RWPE2 (cell line): Measurements from ENCODE around the gene ALG2.

Experiments used
- ATAC-seq: fragments of 200-7000 bp; cut with Tn5 transposase; 3 replicates; pipeline ENCODE4 v1.9.1; 2021; ENCODE audit warnings: low read depth
- DNase-seq: peaks from one replicate; pipeline ENCODE4 v3.0.0-alpha.2; 2020; ENCODE audit warnings: low spot score
- H3K27ac ChIP-seq: fragments of 450-650 bp; 2 replicates; pipeline ENCODE4 v1.5.1; 2017; ENCODE audit warnings: mild to moderate bottlenecking; ENCODE audit not compliant: poor library complexity, severe bottlenecking
- H3K27me3 ChIP-seq: fragments of 250-450 bp; sonication (Bioruptor Pico); 2 replicates; pipeline ENCODE4 v1.5.1; 2021; ENCODE audit warnings: mild to moderate bottlenecking, moderate library complexity; ENCODE audit not compliant: insufficient read depth, poor library complexity, severe bottlenecking
- H3K36me3 ChIP-seq: fragments of 250-450 bp; sonication (Bioruptor Pico); 2 replicates; pipeline ENCODE4 v1.5.1; 2020; ENCODE audit warnings: low read depth, mild to moderate bottlenecking, moderate library complexity
- H3K4me1 ChIP-seq: fragments of 250-450 bp; sonication (Bioruptor Pico); 2 replicates; pipeline ENCODE4 v1.5.1; 2021; ENCODE audit warnings: mild to moderate bottlenecking, moderate library complexity; ENCODE audit not compliant: insufficient read depth, poor library complexity, severe bottlenecking
- H3K4me3 ChIP-seq: fragments of 250-450 bp; sonication (Bioruptor Pico); 2 replicates; pipeline ENCODE4 v1.5.1; 2021; ENCODE audit warnings: mild to moderate bottlenecking, moderate library complexity; ENCODE audit not compliant: severe bottlenecking
- H3K9me3 ChIP-seq: fragments of 250-450 bp; sonication (Bioruptor Pico); 2 replicates; pipeline ENCODE4 v1.5.1; 2021; ENCODE audit warnings: mild to moderate bottlenecking, moderate library complexity; ENCODE audit not compliant: severe bottlenecking
- TF ChIP-seq, protein P1 (sequence below): fragments of 450-650 bp; IDR thresholded peaks from one replicate; pipeline ENCODE4 v1.5.1; 2017; ENCODE audit warnings: mild to moderate bottlenecking, moderate library complexity; ENCODE audit not compliant: poor library complexity, severe bottlenecking

Gene ALG2

DNA sequence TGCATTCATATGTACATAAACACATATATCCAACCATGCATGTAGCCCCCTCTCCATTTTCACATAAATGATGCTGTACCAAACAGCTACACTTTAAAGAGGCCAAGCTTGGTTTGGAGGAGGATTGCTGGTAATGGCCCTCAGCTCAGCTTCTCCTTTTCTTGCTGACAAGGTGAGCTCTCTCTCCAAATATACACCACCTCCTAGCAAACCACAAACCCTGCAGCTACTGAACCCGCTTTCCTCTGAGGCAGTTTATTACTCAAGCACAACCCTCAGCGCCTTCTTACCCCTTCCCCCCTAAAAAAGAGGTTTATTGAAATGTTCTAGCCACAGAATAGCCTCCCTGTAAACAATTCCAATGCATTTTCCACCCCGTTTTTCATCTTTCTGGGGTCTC is 54.0 kb downstream of the ALG2 start:
- H3K4me3 ChIP-seq: no peak overlapping the region
- H3K9me3 ChIP-seq: no peaks in the 10 kb centered on the region
- TF ChIP-seq, protein P1, sequence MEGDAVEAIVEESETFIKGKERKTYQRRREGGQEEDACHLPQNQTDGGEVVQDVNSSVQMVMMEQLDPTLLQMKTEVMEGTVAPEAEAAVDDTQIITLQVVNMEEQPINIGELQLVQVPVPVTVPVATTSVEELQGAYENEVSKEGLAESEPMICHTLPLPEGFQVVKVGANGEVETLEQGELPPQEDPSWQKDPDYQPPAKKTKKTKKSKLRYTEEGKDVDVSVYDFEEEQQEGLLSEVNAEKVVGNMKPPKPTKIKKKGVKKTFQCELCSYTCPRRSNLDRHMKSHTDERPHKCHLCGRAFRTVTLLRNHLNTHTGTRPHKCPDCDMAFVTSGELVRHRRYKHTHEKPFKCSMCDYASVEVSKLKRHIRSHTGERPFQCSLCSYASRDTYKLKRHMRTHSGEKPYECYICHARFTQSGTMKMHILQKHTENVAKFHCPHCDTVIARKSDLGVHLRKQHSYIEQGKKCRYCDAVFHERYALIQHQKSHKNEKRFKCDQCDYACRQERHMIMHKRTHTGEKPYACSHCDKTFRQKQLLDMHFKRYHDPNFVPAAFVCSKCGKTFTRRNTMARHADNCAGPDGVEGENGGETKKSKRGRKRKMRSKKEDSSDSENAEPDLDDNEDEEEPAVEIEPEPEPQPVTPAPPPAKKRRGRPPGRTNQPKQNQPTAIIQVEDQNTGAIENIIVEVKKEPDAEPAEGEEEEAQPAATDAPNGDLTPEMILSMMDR: no peak
- H3K4me1 ChIP-seq: no peaks in the 10 kb centered on the region
- H3K27ac ChIP-seq: no peak overlapping the region
- ATAC-seq: no peak
- H3K27me3 ChIP-seq: no peaks in the 10 kb centered on the region
- no peaks in the 10 kb centered on the region for H3K36me3 ChIP-seq
- no peak for DNase-seq

DNA sequence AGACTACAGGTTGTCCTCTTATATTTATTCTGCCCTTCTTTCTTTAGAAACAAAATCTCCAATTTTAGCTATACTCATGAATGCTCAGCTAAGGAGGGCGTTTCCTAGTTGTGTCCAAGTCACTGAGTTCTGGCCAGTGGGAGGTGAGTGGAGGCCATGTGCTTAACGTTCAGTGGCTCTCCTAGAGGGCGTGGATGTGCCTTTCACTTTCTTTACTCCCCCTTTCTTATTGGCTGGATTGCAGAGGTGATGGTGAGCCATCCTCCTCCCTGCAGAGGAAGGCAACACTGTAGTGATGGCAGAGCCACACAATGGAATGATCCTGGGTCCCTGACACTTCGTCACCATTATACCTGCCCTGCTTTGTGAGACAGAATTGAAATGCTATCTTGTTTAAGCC is 54.6 kb downstream of the ALG2 start:
- DNase-seq: no peak
- Histone ChIP-seq H3K4me3 (no peak overlapping the region), H3K27ac (no peak overlapping the region), H3K4me1 (no peaks in the 10 kb centered on the region), H3K9me3 (no peaks in the 10 kb centered on the region), H3K36me3 (no peaks in the 10 kb centered on the region), H3K27me3 (no peaks in the 10 kb centered on the region)
- TF ChIP-seq, protein P1: no peak
- no peak for ATAC-seq
